Measurements from ENCODE around the gene OAF.

Gene OAF

GRCh38 chr11:120184371-120184945, 26.4 kb upstream of the OAF start:
- no peak for DNase-seq (ENCODE audit: low read depth)

GRCh38 chr11:120184946-120185705, 25.7 kb upstream of the OAF start:
- DNase-seq (ENCODE audit: low read depth) = no peak

- DNase-seq (ENCODE audit: low read depth) = no peak
These were observed 25.0 kb upstream of the OAF start for GRCh38 chr11:120185706-120186455.

- no peak for DNase-seq (ENCODE audit: low read depth)
These were observed 24.4 kb upstream of the OAF start for GRCh38 chr11:120186456-120186773.

GRCh38 chr11:120186774-120187591, 23.8 kb upstream of the OAF start:
- DNase-seq (ENCODE audit: low read depth) = no peak

- DNase-seq (ENCODE audit: low read depth) = no peak
These were observed 22.5 kb upstream of the OAF start for GRCh38 chr11:120188371-120188770.

- no peak for DNase-seq (ENCODE audit: low read depth)
These were observed 21.9 kb upstream of the OAF start for GRCh38 chr11:120188811-120189455.

- no peak for DNase-seq (ENCODE audit: low read depth)
These were observed 19.8 kb upstream of the OAF start for GRCh38 chr11:120191058-120191457.

GRCh38 chr11:120192831-120193625, 17.8 kb upstream of the OAF start:
- DNase-seq (ENCODE audit: low read depth) = no peak

GRCh38 chr11:120194166-120194565, 16.7 kb upstream of the OAF start:
- no peak for DNase-seq (ENCODE audit: low read depth)

GRCh38 chr11:120195601-120196320, 15.1 kb upstream of the OAF start:
- DNase-seq (ENCODE audit: low read depth) = no peak

- no peak for DNase-seq (ENCODE audit: low read depth)
These were observed 14.0 kb upstream of the OAF start for GRCh38 chr11:120196826-120197225.

GRCh38 chr11:120197251-120197891, 13.5 kb upstream of the OAF start:
- DNase-seq (ENCODE audit: low read depth) = no peak

GRCh38 chr11:120197977-120198376, 12.9 kb upstream of the OAF start:
- no peak for DNase-seq (ENCODE audit: low read depth)

- no peak for DNase-seq (ENCODE audit: low read depth)
These were observed 12.4 kb upstream of the OAF start for GRCh38 chr11:120198403-120198786.

- no peak for DNase-seq (ENCODE audit: low read depth)
These were observed 11.9 kb upstream of the OAF start for GRCh38 chr11:120198787-120199469.

- DNase-seq (ENCODE audit: low read depth) = no peak
These were observed 11.2 kb upstream of the OAF start for GRCh38 chr11:120199613-120200012.

- no peak for DNase-seq (ENCODE audit: low read depth)
These were observed 10.2 kb upstream of the OAF start for GRCh38 chr11:120200677-120201076.

- no peak for DNase-seq (ENCODE audit: low read depth)
These were observed 9.2 kb upstream of the OAF start for GRCh38 chr11:120201653-120202052.
